Gastroesophageal sphincter (tissue), 4 donors: Measurements from ENCODE around the gene SLX9. TPM values are rescaled to one million over a fixed set of nuclear protein-coding genes. Genes with fewer than 3 reads are reported as not detected.

Source experiments
- ATAC-seq: fragments of 150-250 bp; one replicate; pipeline ENCODE4 v1.9.1; 2016; ENCODE audit warnings: mild to moderate bottlenecking, moderate library complexity
- H3K27ac ChIP-seq, 4 donors: fragments of 200-600 bp; sonication (generic) in 3 of 4; 1 replicate in 3 of 4; 2 replicates in 1 of 4; pipeline ENCODE4 v1.5.1; 2016 to 2019
- H3K27me3 ChIP-seq: fragments of 200-600 bp; sonication (generic); one replicate; pipeline ENCODE4 v1.5.1; 2019
- H3K36me3 ChIP-seq, 2 donors: fragments of 200-600 bp; sonication (generic); one replicate each; pipeline ENCODE4 v1.5.1; 2019; ENCODE audit warnings: control low read depth in 1 of 2
- H3K4me1 ChIP-seq, 3 donors: fragments of 200-600 bp; sonication (generic); 1 replicate in 2 of 3; 2 replicates in 1 of 3; pipeline ENCODE4 v1.5.1; 2016 to 2019; ENCODE audit warnings: control low read depth in 2 of 3
- H3K4me3 ChIP-seq, 2 donors: fragments of 200-600 bp; sonication (generic); one replicate each; pipeline ENCODE4 v1.5.1; 2019; ENCODE audit warnings: mild to moderate bottlenecking in 1 of 2, moderate library complexity in 1 of 2
- H3K9me3 ChIP-seq, 3 donors: fragments of 200-600 bp; sonication (generic); one replicate each; pipeline ENCODE4 v1.5.1; 2017 to 2019; ENCODE audit warnings: control low read depth in 2 of 3
- CTCF ChIP-seq, 4 experiments: fragments of 200-600 bp in 2 of 4; fragments of 450-650 bp in 2 of 4; sonication (generic) in 1 of 4; IDR thresholded peaks; one replicate each; pipeline ENCODE4 v1.5.1; 2017 to 2019; ENCODE audit warnings: antibody characterized with exemption in 4 of 4, mild to moderate bottlenecking in 2 of 4, moderate library complexity in 2 of 4
- EP300 ChIP-seq: sonication (generic); formaldehyde crosslinking; IDR thresholded peaks from one replicate; pipeline ENCODE4 v1.6.1; 2017; ENCODE audit warnings: antibody characterized with exemption, mild to moderate bottlenecking
- POLR2A ChIP-seq, 2 donors: fragments of 450-650 bp; IDR thresholded peaks; one replicate each; pipeline ENCODE4 v1.6.1; 2017; ENCODE audit warnings: antibody characterized with exemption in 2 of 2, mild to moderate bottlenecking in 2 of 2, moderate library complexity in 1 of 2
- POLR2AphosphoS5 ChIP-seq: sonication (generic); formaldehyde crosslinking; IDR thresholded peaks from one replicate; pipeline ENCODE4 v1.6.1; 2017; ENCODE audit warnings: antibody characterized with exemption
- WGBS, 2 donors: methylation state at CpG; one replicate each; pipeline ENCODE4 v1.1.5; 2018; ENCODE audit warnings: low coverage in 1 of 2; 5-methylcytosine and 5-hydroxymethylcytosine counted together
- total RNA-seq, 4 donors: library from RNA; depleted of rRNA; stranded (reverse); fragments of >200 nt; gene quantifications; one replicate each; pipeline ENCODE4 v1.1.0, GENCODE V29; 2016

SLX9 gene
- total RNA-seq, 4 donors from 2014 or later: 15.7 to 53.9 (median 36.4) TPM

DNA sequence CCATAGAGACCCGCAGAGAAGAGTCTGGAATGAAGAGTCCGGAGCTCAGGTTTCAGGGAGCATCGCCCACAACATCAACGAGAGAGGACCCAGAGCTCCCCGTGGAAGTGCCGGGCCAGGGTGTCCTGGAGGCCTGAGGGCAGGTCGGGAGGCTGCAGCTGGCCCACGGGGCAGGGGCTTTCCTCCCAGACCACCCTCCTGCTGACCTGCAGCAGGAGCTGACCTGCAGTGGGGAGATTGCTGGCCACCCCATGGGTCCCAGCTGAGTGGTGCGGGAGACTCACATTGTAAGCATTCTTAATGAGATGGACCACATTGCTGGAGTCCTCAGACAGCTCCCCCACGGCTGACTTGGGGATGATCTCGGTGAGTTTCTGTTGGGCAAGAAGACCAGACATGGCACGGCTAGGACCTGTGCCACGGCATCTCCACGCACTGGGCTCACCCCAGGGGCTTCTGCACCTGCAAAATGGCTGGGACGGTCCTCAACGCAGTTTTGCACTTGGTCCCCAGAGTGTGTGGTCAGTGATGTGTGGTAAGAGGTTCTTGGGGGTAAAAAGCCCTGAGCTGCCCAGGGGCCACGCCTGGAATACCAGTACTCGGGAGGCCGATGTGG, 45.0 kb upstream of the SLX9 start:
- no peak for ATAC-seq
- H3K9me3 ChIP-seq: no peaks in the 10 kb centered on the region
- no peak overlapping the region for H3K27ac ChIP-seq
- H3K4me3 ChIP-seq: no peak overlapping the region
- no peaks in the 10 kb centered on the region for H3K4me1 ChIP-seq
- H3K36me3 ChIP-seq: no peaks in the 10 kb centered on the region
- peaks cover 31% of the 10 kb centered on the region for H3K27me3 ChIP-seq
- TF ChIP-seq EP300: no peak
- TF ChIP-seq POLR2AphosphoS5: no peak
- TF ChIP-seq POLR2A (IDR thresholded peaks at IDR 0.05): no peak
- no peak for TF ChIP-seq CTCF (IDR thresholded peaks at IDR 0.05)
- WGBS, 2 donors: no CpG with 5 or more reads among the region's 19 CpGs

DNA sequence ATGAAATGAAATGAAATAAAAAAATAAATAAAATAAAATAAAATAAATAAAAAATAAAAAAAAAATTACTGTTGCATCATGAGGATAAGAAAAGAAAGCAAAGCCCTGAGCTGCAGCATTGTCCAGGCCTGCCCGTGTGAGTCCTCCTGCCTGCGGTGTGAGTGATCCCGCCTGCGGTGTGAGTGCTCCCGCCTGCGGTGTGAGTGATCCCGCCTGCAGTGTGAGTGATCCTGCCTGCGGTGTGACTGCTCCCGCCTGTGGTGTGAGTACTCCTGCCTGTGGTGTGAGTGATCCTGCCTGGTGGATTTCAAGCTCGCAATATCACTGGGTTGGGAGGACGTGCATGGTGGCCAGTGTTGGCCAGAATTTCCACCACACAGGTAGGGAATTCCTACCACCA, 44.0 kb upstream of the SLX9 start:
- 91 to 92% methylated on average over 6 to 9 of the region's 11 CpGs for WGBS, 2 donors
- no peak overlapping the region for H3K27ac ChIP-seq
- no peaks in the 10 kb centered on the region for H3K36me3 ChIP-seq

DNA sequence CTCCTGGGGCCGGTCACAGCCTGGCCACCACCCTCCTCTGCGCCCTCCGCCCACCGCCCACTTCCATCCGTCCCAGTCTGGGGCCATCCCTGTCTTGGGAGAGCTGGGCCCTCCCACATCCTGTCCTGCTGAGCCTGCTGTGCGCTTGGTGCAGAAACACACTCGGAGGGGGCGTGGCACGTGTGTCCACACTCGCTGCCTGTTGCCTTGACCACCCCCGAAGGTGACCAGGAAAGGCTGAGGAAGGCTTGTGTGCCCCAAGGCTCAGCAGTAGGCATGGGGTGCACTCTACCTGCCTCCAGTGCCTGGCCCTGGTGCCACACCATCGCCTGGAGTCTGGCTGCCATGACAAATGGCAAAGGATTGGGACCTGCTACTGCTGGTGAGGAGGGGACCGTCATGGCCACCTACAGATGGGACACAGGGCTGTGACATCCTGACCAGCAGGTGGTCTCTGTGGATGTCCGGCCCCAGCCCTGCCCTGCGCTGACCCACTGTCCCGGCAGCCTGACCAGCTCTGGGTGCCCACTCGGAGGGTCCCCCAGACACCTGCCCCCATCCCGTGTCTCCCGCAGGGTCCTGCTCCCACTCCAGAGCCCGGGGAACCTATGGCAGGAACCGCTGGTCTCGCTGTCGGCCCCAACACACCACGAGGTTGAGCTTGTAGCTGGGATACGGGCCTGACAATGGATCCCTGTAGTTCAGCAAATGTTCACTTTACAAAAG, 43.1 kb upstream of the SLX9 start:
- 79% methylated on average over 3 of the region's 25 CpGs; no CpG with 5 or more reads in 1 of the 2 donors for WGBS, 2 donors
- TF ChIP-seq POLR2AphosphoS5 (no peak), POLR2A (IDR thresholded peaks at IDR 0.05) (no peak), CTCF (IDR thresholded peaks at IDR 0.05) (no peak), EP300 (no peak)

More for the DNA sequence above, 44.0 kb upstream of the SLX9 start:
- peaks cover 20% of the 10 kb centered on the region for H3K27me3 ChIP-seq
- no peaks in the 10 kb centered on the region for H3K9me3 ChIP-seq
- H3K4me3 ChIP-seq: no peak overlapping the region
- H3K4me1 ChIP-seq: no peaks in the 10 kb centered on the region
- no peak for ATAC-seq
- TF ChIP-seq CTCF (IDR thresholded peaks at IDR 0.05) (no peak), POLR2A (IDR thresholded peaks at IDR 0.05) (no peak), POLR2AphosphoS5 (no peak), EP300 (no peak)

DNA sequence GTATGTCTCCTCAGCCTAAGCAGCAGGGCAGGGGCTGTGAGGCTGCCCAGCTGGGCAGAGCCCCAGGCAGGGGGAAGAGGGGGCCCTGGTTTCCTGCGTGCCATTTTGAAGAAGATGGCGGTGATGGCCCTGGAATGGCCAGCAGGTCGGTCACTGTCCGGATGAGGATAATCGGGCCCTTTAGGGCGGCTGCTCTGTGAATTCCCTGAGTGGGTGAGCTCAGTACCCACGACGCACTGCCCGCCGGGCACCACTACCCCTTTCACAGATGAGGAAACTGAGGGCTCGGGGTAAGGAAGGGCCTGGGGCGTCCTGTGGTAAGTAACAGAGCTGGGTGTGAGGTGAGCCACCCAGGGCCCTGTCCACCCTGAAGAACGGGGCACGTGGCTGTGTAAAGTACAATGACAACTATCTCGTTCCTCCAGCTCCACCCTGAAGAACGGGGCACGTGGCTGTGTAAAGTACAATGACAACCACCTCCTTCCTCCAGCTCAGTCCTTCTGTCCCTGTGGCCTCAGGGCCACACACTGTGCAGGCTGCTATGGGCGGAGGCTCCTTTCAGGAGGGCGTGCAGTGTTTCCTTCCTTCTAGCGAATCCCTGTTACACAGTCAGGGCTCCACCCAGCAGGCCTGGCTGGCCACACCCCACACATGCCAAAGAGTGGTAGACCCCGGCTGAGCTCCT, 42.4 kb upstream of the SLX9 start:
- peak; percentile 67 for ATAC-seq
- TF ChIP-seq POLR2AphosphoS5 (no peak), POLR2A (IDR thresholded peaks at IDR 0.05) (no peak), CTCF (IDR thresholded peaks at IDR 0.05) (no peak)
- WGBS, 2 donors: 17% methylated on average over 1 of the region's 21 CpGs; no CpG with 5 or more reads in 1 of the 2 donors
- Histone ChIP-seq H3K27ac (no peak overlapping the region), H3K4me3 (no peak overlapping the region), H3K9me3 (no peaks in the 10 kb centered on the region), H3K4me1 (no peaks in the 10 kb centered on the region), H3K36me3 (no peaks in the 10 kb centered on the region), H3K27me3 (peaks cover 7% of the 10 kb centered on the region)

More for the DNA sequence above, 43.1 kb upstream of the SLX9 start:
- H3K4me3 ChIP-seq: no peak overlapping the region
- H3K36me3 ChIP-seq: no peaks in the 10 kb centered on the region
- ATAC-seq: no peak
- no peaks in the 10 kb centered on the region for H3K9me3 ChIP-seq
- H3K27ac ChIP-seq: no peak overlapping the region
- peaks cover 12% of the 10 kb centered on the region for H3K27me3 ChIP-seq
- H3K4me1 ChIP-seq: no peaks in the 10 kb centered on the region
